HG03095 (cell line): ENCODE results near the gene ENAM.

Source experiments
- ATAC-seq: cut with Tn5 transposase; IDR thresholded peaks from one replicate; pipeline ENCODE4 v1.9.1; 2021; ENCODE audit warnings: moderate library complexity; ENCODE audit not compliant: unreplicated experiment

Gene ENAM, protein sequence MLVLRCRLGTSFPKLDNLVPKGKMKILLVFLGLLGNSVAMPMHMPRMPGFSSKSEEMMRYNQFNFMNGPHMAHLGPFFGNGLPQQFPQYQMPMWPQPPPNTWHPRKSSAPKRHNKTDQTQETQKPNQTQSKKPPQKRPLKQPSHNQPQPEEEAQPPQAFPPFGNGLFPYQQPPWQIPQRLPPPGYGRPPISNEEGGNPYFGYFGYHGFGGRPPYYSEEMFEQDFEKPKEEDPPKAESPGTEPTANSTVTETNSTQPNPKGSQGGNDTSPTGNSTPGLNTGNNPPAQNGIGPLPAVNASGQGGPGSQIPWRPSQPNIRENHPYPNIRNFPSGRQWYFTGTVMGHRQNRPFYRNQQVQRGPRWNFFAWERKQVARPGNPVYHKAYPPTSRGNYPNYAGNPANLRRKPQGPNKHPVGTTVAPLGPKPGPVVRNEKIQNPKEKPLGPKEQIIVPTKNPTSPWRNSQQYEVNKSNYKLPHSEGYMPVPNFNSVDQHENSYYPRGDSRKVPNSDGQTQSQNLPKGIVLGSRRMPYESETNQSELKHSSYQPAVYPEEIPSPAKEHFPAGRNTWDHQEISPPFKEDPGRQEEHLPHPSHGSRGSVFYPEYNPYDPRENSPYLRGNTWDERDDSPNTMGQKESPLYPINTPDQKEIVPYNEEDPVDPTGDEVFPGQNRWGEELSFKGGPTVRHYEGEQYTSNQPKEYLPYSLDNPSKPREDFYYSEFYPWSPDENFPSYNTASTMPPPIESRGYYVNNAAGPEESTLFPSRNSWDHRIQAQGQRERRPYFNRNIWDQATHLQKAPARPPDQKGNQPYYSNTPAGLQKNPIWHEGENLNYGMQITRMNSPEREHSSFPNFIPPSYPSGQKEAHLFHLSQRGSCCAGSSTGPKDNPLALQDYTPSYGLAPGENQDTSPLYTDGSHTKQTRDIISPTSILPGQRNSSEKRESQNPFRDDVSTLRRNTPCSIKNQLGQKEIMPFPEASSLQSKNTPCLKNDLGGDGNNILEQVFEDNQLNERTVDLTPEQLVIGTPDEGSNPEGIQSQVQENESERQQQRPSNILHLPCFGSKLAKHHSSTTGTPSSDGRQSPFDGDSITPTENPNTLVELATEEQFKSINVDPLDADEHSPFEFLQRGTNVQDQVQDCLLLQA

DNA sequence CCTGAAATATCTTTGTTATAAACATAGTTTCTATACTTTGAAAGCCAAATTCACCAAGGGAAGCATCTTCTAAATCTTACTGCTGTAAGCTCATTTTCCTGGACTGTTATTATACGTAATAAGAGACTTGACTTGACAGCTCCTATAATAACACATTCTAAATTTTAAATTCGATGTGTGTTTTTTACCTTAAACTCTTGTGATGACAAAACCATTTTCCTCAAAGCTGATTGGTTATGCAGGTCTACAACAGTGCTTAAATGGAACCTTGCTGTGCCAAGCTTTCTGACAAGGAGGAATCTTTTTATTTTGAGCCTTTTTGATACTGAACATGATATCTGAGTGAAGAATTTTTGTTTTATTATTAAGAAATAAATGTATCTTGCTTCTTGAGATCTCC, at the start of gene ENAM:
ENAM (plus strand) TSS at position 301 of the 400 bp plus-strand sequence. CDS start 757 bp downstream, outside the sequence.
- ATAC-seq: no peak

DNA sequence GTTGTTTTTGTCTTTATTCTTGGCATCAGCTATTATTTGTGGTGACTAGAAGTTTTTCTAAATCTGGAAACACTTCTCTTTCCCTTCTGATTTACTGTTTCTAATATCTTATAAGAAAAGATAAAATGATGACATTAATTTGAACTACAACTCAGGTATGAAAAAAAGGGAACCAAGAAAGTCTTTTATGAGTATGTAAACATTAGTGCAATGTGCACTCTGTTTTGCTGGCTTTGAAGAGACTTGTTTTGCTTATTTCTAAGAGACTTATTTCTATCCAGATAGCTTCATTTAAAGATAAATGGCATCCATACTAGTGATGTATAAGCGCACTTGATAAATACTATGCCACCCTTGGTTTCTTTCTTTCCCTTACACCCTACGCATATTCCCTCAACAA, 46.6 kb upstream of the ENAM start:
- ATAC-seq: no peak

DNA sequence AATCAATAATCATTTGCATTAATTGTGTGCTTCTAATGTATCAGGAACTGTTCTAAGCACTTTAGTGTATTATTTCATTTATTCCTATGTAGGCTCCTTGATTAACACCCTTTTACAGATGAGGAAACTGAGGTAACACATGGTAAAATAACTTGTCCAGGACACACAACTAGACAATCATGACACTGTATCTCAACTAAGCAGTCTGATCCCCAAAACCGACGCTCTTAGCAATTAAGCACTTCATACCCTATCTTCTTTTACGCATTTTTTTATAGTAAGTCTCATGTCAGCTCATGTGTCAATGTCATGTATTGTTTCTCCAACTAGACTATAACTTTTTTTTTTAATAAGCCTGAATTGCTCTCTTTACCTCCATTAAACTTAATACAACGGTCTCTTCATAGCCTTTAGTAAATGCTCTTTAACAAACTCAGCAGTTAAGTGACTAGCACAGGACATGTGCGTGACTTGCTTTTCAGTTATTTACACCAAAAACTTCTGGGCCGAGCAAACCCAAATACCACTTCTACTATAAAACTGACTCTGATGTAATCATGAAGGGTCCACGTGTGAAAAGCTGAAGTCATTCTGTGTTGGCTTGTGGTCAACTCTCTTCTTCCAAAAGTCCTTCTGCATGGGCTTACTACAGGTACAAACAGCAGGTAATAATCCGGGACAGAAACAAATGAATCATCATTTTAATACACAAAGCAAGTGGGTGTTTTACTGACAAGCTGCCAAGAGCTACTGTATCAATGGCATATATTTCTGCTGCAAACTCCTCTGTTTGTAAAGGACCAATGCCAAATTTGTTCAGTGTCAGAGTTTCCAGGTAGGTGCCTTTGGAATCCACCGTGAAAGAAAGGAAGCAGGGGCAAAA, 44.4 kb upstream of the ENAM start:
- no peak for ATAC-seq

DNA sequence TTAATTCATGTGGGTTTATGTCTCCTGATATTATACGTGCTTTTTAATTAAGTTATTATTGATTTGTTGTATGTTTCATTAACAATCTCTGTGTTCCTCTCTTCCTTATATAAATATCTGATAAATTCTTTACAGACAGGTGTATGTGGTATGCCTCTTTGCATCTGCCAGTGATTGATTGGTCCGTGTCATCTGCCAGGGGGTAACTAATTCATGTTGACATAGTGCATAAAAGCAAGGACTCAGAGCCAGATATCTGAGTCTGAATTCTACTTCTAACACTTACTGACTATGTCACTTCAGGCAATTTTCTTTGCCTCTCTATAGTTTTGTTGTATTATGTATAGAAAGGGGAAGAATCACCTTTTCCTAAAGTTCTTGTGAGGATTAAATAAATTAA, 41.7 kb upstream of the ENAM start:
- no peak for ATAC-seq

DNA sequence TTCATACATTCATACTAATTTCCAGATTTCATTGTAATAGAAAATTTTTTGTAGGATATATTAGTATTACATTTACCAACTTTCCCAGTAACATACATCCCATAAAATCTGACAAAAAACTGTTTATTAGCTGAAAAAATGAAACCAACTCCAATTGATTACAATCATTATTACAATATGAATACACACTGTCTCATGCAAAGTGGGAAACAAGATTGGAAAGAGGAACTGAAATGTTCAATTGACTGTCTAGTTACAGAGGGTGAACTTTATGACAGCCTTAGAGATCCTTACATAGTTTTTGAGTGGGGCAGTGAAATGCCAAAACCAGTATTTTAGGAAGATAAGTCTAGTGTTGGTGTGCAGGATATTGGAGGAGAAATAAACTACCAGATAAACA, 38.8 kb upstream of the ENAM start:
- peak; percentile 98 for ATAC-seq

DNA sequence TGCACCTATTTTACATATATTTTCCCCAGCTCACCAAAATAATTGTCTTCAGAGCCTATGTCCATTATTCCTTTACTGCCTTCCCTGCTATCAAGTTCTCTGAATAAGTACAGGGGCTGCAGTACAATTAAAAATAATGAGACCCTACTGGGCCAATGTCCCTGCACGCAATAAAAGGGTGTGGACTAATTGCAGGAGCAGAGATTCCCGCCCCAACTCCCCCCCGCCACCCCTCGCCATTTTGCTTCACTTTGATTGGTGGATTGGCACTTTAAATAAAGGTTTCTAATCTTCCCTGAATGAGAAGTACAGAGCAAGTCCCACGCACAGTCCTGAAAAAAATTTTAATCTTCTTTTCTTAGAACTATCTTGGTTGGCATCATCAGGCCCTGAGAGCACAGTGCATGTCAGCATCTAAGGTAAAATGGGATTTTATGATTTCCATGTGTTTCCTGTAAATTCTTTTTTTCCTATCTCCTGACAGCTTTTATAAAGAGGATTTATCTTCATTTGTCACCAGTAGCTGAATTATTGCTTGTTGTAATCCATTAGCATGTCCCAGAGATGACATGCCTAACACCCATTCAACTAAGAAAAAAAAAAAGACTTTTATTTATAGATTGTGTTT, 36.5 kb upstream of the ENAM start, which contains the start of gene AMBN:
AMBN (plus strand) TSS at position 302 of the 628 bp plus-strand sequence; CDS start at position 405, 103 bp downstream.
- no peak for ATAC-seq

DNA sequence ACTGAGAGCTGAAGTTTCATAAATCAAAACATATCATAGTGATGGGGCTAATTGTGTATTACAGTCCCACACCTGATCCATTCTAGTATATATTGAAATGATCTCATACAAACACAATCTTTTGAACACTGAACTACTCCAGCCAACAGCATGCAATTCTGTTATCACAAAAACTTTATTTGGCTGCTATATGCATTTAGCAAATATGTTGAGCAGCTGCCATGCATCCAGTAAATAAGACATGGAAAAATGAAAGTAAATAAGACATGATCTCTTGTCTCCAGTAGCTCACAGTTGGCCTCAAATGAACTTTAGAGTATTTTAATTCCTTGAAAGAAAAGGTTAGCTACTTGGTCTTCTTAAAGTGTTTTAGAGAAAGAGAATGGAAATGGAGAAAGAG, 34.3 kb upstream of the ENAM start:
- no peak for ATAC-seq

DNA sequence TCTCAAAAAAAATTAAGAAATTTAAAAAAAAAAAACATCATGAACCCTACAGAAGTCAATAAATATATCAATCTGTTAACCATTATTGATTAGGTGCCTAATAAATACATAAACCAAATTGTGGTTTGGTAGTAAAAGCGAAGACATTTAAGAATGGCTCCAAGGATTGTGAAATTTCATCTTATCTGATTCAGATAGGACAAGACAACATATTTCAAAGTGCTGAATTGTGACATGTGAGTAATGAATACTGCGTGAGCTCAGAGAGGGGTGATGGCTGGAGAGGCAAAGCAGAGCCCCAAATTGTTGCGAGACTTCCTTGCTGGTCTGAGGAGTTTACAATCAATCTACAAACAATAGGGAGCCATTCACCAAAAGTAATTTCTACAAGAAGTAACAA, 28.2 kb upstream of the ENAM start:
- ATAC-seq: no peak

DNA sequence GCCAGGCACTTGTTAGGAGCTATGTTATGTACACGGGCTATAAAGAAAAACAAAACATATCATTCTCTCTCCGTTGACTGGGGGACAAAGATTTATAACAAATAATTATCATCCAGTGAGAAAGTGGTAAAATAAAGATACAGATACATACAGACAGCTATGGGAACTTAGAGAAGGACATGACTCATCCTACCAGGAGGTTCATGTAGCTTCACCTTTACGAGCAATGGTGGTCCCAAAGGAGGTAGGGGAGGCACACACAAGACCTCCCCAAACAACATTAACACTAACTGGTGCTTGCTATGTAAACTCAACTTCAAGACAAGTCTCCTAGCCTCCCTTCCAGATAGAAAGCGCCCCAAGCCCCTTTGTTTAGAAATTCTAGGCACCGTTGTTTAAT, 27.6 kb upstream of the ENAM start:
- no peak for ATAC-seq

DNA sequence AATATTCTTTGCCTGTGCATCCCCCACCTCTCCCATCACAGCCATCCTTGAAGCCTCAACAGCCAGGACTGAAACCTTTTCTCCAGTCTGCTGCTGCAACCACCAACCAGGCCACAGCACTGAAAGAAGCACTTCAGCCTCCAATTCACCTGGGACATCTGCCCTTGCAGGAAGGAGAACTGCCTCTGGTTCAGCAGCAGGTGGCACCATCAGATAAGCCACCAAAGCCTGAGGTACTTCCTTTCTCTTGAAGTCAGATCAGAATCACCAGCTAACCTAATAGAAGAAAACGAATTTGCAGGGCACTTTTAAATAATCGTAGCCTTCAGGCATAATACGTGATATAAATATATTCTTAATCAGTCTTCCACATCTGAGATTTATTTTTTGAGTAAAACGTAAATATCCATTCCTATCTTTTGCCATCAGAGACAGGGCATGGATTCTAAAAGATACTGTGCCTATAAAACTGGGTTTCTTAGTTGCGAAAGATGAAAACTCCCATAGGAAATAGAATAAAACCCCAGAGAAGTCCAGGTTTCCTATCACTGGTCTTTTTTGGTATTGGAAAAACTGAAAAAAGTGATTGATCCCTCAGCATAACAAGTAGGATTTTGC, 27.0 kb upstream of the ENAM start:
- peak; percentile 98 for ATAC-seq

DNA sequence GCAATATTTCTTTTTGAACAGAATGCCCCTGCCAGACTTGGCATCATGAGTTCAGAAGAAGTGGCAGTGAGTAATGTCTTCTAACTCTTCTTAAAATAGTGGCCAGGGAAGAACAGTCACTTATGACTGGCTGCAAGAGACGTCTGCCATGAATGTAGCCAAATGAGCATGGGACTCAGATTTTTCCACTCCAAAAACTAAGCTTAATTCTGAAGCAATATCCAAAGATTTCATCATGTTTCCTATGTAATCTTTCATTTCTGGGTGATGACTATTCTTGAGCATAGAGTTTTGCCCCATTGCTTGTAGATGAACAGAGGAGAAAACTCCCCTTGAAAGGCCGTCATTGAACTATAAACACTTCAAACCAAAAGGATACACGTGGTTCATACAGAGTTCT, 24.7 kb upstream of the ENAM start:
- no peak for ATAC-seq

DNA sequence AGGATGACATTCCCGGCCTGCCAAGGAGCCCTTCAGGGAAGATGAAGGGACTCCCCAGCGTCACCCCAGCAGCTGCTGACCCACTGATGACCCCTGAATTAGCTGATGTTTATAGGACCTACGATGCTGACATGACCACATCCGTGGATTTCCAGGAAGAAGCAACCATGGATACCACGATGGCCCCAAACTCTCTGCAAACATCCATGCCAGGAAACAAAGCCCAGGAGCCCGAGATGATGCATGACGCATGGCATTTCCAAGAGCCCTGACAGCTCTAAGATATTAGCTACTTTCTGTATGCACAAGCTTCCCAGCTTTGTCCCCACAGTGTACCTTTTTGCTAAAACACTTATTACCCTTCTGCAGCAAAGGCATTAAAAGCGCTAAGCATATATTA, 22.1 kb upstream of the ENAM start:
- ATAC-seq: no peak

DNA sequence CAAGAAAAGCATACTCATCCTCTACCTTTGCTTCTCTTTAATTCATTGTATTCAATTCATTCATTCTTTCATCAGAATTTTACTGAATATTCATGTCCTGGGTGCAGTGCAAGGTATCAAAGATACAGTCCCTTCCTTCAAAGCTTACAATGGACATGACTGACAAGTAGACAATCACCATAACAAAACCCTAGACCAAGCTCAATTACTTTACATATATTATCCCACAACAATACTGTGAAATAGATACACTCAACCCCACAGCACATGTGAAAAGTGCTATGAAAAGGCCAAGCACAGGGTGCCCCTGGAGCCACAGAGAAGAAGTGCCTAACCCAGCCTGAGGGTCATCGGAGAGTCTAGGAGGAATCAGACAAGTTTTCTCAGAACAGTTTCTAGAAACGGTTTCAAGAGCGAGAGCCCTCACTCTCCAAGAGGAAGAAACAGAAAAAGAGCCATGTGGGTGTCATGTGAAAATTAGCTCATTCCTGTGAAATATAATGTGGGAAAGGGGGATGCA, 21.1 kb upstream of the ENAM start:
- ATAC-seq: no peak

DNA sequence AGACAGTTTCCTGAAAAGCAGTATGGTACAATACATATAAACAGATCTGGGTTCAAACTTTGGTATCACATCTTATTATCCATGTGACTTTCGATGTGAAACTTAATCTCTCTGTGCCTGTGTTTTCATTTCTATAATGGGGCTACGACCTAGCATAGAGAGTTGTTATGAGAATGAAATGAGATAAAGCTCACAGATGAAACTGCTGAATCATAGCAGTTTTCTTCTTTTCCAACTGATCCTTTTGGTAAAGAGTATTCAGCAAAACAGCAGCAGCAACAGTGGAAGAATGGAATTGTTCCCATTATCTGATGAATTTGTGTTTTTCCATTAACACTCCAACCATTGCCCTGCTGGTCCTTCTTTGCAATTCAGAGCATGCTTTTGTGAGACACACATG, 20.2 kb upstream of the ENAM start:
- no peak for ATAC-seq

DNA sequence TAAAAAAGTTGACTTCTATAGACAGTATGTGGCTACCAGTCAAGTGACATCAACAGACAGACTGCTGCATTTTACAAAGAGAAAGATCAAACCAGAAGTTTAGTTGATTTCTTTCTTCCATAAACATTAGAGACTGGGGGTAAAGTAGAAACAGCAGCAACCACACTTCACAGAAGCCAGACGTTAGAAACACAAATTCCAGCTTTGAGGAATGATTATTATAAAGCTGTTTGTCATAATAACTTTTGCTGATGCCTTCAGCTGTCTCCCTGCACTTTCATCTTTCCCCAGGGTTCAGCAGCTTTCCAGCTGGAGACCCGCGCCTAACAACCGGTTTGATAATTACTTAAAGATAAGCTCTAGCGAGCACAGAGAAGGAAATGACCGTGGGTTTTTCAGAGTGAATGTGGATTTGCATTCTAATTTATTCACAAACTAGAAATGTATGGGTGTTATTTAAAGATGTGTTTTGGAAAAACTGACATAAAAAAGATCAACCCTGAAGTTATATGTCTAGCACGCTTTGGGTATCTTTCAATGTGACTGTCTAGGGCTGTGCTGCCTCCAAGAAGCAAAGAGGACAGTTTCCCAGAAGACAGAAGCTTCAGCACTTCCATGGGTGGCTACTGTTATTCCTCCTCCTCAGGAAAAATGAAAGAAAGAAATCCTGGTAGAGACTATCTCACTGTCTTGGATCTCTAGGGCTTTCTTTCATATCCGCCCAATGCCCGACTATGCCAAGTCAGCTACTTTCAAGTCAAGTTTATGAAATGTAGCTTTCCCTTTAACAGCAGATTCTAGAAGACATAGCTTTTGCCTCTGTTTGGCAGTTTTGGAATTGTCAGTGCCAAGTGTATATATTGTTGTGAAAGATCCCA, 15.0 kb upstream of the ENAM start:
- peak; percentile 49 for ATAC-seq

DNA sequence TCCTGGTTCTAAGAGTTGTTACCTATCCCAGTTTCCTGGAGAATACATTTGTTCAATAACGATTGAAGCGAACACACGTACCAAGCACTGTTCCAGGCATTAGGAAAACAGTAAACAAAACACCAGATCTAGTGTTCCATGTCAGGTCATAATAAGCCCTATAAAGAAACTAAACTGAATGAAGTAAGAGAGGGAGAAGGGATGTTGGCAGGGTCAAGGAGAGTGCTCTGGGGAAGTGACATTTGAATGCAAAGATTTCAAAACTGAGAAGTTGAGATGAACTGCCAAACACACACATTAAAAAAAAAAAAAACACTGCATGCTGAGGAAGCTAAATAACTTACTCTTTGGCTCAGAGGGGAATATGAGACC, 14.4 kb upstream of the ENAM start:
- ATAC-seq: no peak

DNA sequence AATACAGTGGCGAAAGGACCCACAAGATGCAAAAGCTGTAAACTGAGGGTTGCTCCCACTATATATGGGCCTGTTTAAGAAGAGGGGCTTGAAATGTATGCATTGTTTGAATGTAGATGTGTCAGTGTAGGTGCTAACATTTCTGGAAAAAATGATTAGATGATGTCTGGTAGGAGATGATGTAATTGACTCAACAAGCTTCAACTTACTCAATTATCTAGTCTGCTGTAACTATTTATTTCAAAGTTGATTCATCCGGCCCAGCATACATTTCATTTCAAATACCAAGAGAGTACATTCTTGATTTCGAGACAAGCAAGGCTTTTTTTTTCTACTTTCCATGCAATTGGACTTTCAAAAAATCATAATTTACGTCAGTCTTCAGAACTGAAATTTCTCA, 9.3 kb upstream of the ENAM start:
- ATAC-seq: no peak

DNA sequence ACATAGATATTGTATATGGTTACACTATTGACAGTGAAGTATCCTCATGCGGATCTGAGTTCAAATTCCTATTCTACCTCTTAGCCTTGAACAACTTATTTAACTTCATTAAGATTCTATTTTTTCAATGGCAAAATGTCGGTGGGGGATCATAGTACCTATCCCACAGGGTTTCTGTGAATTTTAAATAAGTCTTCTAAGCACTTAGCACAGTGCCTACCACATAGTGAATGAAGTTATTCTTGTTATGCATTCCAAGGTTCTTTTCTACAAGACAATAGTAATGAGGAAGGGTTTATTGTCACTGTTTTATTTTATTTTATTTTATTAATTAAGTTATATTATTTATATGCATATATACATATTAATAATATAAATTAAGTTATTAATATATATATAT, 8.8 kb upstream of the ENAM start:
- no peak for ATAC-seq
